ENCODE data around the gene PIH1D1. TPM values are rescaled to one million over a fixed set of nuclear protein-coding genes. Genes with fewer than 3 reads are reported as not detected.

PIH1D1 gene
- total RNA-seq, 1 experiment from 2014 or later = 122 TPM

- no peak for TF ChIP-seq CTCF (conservative IDR thresholded peaks at IDR 0.05; ENCODE audit: low read depth, low read length)
- no peak for TF ChIP-seq EZH2 (IDR thresholded peaks at IDR 0.05; ENCODE audit: borderline replicate concordance, low read depth, low read length, poor library complexity, severe bottlenecking)
- no peaks in the 10 kb centered on the region for H3K27me3 ChIP-seq (replicated peaks; ENCODE audit: insufficient read depth, low read depth, low read length, poor library complexity)
- DNase-seq (ENCODE audit: low spot score) = no peak
- POLR2A ChIA-PET (ENCODE audit: low non-redundant PET) = interaction anchor here (0.7 kb wide), 1 partner anchor 67 kb away, joined by 8 read pairs; no protein-coding TSS in a partner anchor
- H3K27ac ChIP-seq (ENCODE audit: low read depth, low read length, poor library complexity, severe bottlenecking) = no peak overlapping the region
- CTCF ChIA-PET = no interaction called here
- H3K9me3 ChIP-seq (ENCODE audit: low read depth, low read length, poor library complexity, severe bottlenecking) = no peaks in the 10 kb centered on the region
- no peaks in the 10 kb centered on the region for H3K4me1 ChIP-seq (ENCODE audit: insufficient read depth, low read length, poor library complexity, severe bottlenecking)
- no peak overlapping the region for H3K4me3 ChIP-seq (ENCODE audit: low read depth, low read length, poor library complexity, severe bottlenecking)
- intact Hi-C loops (cut with micrococcal nuclease; ENCODE audit: unreplicated experiment) = no loop called here
- no peaks in the 10 kb centered on the region for H3K36me3 ChIP-seq (ENCODE audit: insufficient read depth, low read length, poor library complexity, severe bottlenecking)
- no TSS peak for BruUV-seq (replicated peaks)
Observed at GRCh38 chr19:49409441-49410029, 42.1 kb downstream of the PIH1D1 start.

- H3K27ac ChIP-seq (ENCODE audit: low read depth, low read length, poor library complexity, severe bottlenecking) = no peak overlapping the region
- no peaks in the 10 kb centered on the region for H3K9me3 ChIP-seq (ENCODE audit: low read depth, low read length, poor library complexity, severe bottlenecking)
- no peaks in the 10 kb centered on the region for H3K36me3 ChIP-seq (ENCODE audit: insufficient read depth, low read length, poor library complexity, severe bottlenecking)
- intact Hi-C loops (cut with micrococcal nuclease; ENCODE audit: unreplicated experiment) = no loop called here
- peaks cover 5% of the 10 kb centered on the region for H3K4me1 ChIP-seq (ENCODE audit: insufficient read depth, low read length, poor library complexity, severe bottlenecking)
- no peak for DNase-seq (ENCODE audit: low spot score)
- POLR2A ChIA-PET (ENCODE audit: low non-redundant PET) = no interaction called here
- H3K4me3 ChIP-seq (ENCODE audit: low read depth, low read length, poor library complexity, severe bottlenecking) = no peak overlapping the region
- H3K27me3 ChIP-seq (replicated peaks; ENCODE audit: insufficient read depth, low read depth, low read length, poor library complexity) = no peaks in the 10 kb centered on the region
- no peak for TF ChIP-seq CTCF (conservative IDR thresholded peaks at IDR 0.05; ENCODE audit: low read depth, low read length)
- BruUV-seq (replicated peaks) = no TSS peak
- CTCF ChIA-PET = no interaction called here
Observed at GRCh38 chr19:49408816-49409440, 42.7 kb downstream of the PIH1D1 start.

- ChIA-PET POLR2A (ENCODE audit: low non-redundant PET) (no interaction called here), CTCF (no interaction called here)
- H3K4me3 ChIP-seq (ENCODE audit: low read depth, low read length, poor library complexity, severe bottlenecking) = no peak overlapping the region
- no peaks in the 10 kb centered on the region for H3K36me3 ChIP-seq (ENCODE audit: insufficient read depth, low read length, poor library complexity, severe bottlenecking)
- H3K9me3 ChIP-seq (ENCODE audit: low read depth, low read length, poor library complexity, severe bottlenecking) = no peaks in the 10 kb centered on the region
- peaks cover 14% of the 10 kb centered on the region for H3K4me1 ChIP-seq (ENCODE audit: insufficient read depth, low read length, poor library complexity, severe bottlenecking)
- intact Hi-C loops (cut with micrococcal nuclease; ENCODE audit: unreplicated experiment) = no loop called here
- TF ChIP-seq CTCF (conservative IDR thresholded peaks at IDR 0.05; ENCODE audit: low read depth, low read length) (no peak), EZH2 (IDR thresholded peaks at IDR 0.05; ENCODE audit: borderline replicate concordance, low read depth, low read length, poor library complexity, severe bottlenecking) (no peak)
- no peak overlapping the region for H3K27ac ChIP-seq (ENCODE audit: low read depth, low read length, poor library complexity, severe bottlenecking)
- no peaks in the 10 kb centered on the region for H3K27me3 ChIP-seq (replicated peaks; ENCODE audit: insufficient read depth, low read depth, low read length, poor library complexity)
- no peak for DNase-seq (ENCODE audit: low spot score)
- BruUV-seq (replicated peaks) = no TSS peak
Observed at GRCh38 chr19:49407482-49408015, 44.1 kb downstream of the PIH1D1 start.
